HG02970 (cell line): ENCODE data around the gene CHTF8.

ENCODE experiments used
- ATAC-seq: cut with Tn5 transposase; IDR thresholded peaks from one replicate; pipeline ENCODE4 v1.9.1; 2021; ENCODE audit warnings: mild to moderate bottlenecking, moderate library complexity, moderate number of reproducible peaks; ENCODE audit not compliant: unreplicated experiment, low FRiP score

The CHTF8 gene

DNA sequence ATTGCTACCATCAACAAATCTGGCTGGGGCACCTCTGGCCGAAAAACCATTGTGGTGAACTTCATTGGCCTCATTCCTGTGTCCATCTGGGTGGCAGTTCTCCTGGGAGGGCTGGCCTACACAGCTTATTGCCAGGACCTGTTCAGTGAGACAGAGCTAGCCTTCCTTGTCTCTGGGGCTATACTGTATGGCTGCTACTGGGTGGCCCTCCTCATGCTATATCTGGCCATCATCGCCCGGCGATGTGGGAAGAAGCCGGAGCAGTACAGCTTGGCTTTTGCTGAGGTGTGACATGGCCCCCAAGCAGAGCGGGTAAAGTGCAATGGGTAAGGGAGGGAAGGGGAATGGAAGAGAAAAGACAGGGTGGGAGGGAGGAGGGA is 17.4 kb downstream of the CHTF8 start:
- ATAC-seq: no peak

DNA sequence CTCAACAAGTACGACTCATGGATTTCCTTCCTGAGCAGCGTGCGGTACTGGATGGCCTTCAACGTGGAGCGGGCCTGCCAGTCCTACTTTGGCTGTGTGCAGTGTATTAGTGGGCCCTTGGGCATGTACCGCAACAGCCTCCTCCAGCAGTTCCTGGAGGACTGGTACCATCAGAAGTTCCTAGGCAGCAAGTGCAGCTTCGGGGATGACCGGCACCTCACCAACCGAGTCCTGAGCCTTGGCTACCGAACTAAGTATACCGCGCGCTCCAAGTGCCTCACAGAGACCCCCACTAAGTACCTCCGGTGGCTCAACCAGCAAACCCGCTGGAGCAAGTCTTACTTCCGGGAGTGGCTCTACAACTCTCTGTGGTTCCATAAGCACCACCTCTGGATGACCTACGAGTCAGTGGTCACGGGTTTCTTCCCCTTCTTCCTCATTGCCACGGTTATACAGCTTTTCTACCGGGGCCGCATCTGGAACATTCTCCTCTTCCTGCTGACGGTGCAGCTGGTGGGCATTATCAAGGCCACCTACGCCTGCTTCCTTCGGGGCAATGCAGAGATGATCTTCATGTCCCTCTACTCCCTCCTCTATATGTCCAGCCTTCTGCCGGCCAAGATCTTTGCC is 17.9 kb downstream of the CHTF8 start:
- no peak for ATAC-seq

DNA sequence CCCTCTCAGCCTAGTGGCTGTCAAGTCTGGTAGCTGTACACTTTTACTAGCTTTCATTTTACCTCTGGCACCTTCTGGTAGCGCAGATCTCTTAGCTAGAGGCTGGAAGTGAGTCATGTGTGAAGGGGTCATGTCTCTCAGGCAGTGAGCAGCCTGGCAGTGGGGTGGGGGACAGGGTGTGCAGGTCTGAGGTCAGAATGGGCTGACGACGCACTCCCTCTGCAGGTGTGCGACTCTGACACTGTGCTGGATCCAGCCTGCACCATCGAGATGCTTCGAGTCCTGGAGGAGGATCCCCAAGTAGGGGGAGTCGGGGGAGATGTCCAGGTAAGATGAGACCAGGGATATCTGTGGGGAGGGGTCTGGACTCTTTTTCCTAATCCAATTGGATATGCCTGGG is 19.2 kb downstream of the CHTF8 start:
- no peak for ATAC-seq

DNA sequence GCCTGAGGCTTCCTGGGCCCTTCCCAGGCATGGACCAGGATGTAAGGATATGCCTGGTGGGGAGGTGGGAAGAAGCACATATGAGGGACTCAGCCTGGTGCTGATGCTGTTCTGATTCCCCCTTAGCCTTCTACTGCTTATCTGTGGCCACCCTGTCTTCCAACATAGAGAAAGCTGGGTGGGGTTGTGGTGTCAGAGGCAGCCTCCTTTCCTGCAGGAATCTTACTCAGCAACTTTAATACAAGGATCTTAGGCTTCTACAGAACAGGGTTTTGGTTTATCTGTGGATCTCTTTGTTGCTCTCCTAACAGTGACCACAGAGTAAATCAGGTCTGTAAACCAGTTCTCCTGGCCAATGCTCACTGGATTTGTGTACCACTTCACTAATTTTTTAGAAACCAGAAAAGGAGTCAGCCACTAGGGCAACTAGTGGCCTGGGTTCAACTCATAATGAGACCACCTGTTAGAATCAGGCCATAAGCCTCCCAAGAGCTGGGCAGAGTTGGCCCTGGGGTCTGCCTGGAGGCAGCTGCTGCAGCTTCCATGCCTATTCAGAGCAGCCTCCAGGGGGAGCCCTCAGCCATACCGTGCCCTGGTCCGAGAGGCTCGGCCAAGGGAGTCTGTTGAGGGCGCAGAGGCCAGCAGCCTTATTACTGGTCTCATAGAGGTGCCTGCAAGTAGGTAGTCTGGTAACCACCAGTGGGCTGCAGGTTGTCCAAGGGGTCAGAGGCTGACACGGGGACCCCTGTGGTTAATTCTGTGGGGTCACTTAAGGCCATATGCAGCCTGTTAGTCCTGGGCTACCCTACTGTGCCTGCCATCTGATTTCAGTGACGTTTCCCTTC is 19.9 kb downstream of the CHTF8 start:
- no peak for ATAC-seq

DNA sequence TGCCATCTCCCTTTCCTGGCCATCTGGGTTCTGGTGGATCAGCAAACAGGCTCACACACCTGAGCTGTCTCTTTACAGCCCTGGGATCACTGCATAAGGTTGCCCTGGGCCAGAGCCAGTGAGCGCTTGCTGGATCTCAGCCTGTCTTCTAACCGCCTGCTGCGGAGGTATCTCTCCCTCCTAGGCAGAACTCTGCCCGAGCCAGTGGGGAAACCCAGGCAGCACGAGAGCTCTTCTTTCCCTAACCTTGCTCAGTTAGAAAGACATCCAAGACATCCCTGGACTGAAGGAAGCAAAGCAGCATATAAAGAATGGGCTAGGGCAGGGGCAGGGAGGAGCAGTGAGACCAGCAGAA is 20.5 kb downstream of the CHTF8 start:
- ATAC-seq: no peak

DNA sequence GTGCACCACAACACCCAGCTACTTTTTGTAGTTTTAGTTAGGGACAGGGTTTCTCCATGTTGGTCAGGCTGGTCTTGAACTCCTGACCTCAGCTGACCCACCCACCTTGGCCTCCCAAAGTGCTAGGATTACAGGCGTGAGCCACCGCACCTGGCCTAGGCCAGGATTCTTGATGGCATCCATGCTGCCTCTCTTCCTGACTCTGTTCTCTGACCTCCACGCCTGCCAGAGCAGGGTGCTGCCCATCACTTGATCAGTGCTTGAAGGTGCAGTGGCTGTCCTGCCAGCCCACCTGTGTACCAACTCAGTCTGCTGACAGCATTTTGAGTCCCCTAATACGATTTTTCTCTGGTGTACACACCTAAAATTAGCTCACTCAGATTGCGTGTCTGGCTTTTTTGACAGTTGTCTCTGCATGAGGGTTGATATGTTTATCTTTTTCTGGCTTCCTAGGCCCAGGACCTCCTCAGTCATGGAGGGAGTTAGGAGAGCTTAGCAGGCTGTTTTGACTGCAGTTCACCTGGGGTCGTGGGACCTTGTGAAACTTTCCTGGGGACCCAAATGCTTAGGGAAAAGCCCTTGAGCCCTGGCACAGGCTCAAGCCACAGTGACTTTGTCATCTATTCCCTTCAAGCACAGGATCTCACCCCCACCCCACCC is 21.0 kb downstream of the CHTF8 start:
- no peak for ATAC-seq

DNA sequence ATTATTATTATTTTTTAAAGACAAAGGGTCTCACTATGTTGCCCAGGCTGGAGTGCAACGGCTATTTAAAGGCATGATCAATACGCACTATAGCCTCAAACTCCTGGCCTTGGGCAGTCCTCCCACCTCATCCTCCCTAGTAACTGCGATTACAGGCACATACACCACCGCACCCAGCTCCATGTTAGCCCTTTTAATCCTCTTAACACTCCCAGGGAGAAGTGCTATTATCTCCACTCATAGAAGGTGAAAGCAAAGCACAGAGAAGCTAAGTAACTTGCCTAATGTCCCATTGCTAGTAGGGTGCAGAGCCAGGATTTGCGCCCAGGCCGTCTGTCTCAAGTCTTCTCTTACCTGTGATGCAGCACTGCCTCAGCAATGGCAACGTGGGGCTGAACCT is 22.0 kb downstream of the CHTF8 start:
- ATAC-seq: no peak

DNA sequence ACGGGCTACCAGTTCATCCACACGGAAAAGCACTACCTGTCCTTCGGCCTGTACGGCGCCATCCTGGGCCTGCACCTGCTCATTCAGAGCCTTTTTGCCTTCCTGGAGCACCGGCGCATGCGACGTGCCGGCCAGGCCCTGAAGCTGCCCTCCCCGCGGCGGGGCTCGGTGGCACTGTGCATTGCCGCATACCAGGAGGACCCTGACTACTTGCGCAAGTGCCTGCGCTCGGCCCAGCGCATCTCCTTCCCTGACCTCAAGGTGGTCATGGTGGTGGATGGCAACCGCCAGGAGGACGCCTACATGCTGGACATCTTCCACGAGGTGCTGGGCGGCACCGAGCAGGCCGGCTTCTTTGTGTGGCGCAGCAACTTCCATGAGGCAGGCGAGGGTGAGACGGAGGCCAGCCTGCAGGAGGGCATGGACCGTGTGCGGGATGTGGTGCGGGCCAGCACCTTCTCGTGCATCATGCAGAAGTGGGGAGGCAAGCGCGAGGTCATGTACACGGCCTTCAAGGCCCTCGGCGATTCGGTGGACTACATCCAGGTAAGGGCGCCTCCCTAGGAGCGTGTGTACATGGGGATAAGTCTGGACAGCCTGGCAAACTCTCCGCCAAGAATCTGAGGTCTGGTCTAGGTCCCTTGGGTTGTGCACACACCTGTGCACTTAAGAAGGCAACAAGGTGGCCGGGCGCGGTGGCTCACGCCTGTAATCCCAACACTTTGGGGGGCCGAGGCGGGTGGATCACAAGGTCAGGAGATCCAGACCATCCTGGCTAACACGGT is 22.7 kb downstream of the CHTF8 start:
- no peak for ATAC-seq

DNA sequence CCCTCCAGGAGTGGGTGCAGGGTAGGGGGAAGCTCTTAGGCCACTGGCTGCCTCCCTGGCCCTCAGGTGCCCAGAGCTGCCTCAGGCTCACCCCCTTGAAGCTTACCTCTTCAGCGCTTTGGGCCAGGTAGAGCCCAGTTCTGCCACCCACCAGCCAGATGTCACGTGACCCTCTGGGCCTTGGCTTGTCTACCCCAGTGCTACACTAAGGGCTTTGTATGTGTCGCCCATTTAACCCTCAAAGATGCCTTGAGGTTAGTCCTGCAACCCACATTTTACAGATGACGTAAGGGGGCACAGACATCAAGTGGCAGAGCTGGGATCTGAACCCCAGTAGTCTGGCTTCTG is 23.5 kb downstream of the CHTF8 start:
- ATAC-seq: no peak

DNA sequence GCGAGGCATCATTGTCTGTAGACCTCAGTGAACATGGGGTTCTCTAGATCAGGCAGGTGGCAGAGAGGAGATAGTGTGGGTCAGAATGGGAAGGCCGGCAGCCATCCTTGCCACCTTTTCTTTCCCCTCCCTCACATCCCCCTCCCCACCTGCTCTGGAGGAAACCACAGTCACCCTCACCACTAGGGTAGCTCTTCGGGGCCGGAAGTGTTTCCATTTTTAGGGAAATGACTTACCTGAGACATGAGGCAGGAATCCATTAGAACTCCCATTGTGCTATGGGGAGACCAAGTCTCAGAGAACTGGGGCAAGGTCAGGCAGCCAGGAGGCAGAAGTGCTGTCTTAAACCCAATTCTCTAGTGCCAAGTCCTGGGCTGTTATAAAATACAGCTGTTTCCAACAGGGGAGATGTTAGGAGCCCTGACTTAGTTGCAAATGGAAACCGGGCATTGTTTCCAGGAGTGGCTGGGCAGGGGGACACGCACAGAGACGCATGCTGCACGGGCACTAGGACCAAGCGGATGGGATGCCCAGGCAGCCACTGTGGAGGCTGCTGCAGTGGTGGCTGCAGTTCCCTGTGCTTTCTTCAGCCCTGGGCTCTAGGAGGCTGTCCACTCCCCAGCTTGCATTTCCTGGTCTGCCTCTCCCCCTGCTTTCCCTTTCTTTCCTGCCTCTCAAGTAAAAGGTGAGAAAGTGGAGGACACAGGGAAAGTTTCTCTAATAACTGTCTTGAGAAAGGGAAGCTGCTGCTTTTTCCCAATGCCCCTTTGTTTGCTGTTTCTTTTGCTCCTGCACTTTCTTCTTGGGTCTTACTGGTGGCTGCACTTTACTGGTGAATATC is 24.1 kb downstream of the CHTF8 start:
- ATAC-seq: no peak

DNA sequence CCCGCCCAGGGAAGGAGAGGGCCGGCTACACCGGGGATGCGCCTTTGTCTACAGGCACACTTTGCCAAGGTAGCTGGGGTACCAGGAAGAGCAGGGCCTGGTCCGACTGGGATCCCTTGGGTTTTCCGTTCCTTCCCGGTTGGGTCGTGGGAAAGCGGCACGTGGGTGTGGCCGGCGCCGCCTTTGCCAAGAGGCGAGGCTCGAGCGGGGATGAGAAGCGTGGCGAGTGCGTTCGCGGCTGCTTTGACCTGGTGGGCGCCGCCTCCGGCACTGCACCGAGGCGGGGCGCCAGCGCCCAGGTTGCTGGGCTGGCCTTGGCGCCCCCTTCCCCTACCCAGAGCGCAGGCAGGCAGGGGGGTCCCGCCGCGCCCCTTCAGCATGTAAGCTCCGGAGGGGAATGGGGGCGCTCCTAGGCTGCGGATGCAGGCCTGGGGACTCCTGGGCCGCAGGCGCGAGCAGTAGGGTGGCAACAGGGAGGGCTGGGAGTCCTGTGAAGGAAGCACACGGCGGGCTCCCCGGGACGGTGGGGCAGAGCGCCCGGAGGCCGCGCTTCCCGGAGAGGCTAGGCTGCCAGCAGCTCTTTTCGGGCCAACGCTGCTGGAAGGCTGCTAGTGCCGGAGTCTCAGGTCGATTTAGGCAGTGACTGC is 24.9 kb downstream of the CHTF8 start:
- ATAC-seq: no peak

DNA sequence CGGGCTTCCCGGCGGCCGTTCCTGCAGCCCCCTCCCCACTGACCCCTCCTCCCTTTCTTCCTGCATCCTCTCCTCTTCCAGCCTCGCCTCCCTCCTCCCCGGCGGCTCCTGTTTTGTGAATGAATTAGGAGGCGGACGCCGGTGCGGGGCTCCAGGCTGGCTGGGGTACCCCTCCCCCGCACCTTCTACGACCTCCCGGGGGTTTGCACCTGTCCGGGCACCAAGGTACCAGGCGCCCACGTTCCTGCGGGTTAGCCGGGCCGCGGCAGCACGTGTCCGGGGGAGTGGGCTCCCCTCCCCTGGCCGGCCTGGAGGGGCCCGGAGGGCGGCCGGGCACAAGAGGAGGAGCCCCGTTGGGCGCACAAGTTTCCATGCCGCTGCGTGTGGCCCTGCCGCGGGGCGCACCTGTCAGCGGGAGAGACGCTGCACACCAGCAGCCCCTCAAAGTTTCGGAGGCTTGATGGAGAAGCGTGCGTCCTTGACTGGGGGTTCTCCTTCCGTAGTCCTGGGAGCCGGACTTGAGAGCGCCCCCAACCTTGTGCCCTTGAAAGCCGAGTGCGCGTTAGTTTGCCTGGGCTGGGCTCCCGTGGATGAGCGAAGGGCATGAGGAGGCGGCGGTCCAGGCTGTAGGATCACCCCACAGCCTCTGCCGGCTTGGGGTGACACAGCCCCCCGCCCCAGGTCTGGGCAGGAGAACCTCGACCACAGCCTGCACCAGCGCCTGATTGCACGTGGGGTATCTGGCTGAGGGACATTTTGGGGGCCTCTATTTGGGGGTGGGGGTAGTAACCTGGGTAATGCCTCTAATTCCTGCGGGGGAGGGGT is 25.7 kb downstream of the CHTF8 start:
- no peak for ATAC-seq

DNA sequence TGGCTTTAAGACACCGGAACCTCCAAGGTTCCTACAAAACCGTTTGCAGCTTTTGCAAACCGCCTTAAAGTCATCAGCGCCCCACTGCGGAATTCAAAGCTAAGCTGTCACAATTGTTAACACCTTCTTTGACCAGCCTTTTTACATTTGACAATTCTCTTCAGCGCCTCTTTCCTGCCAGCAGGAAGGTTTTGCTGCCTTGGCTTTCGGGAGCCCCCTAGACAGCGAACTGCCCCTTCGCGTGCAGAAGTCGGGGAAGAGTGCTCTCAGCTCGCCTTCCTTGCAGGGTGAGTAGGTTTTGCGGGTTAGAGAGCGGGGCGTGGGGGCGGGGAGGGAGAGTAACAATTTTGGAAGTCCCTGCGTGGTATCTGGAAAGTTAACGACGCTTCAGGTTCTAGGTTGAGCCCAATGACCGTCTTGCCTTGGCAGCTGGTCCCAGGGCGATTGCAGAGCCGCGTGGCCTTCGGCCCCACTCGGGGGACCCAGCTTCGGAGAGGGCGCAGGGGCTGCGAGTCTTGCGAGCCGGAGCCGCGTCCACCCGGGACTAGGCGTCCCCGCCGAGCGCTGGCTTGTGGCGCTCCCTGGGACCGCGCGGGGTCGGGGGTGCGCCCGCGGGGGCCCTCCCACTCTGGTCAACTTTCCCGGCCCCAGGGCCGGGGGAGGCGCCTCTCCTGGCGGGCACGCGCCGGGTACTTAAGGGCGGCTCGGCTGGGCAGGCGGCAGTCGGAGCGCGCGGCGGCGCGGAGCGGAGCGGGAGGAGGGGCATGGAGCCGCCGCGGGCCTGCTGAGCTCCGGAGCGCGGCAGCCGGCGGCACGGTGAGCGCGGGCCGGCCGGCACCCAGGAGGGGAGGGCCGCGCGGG is 26.7 kb downstream of the CHTF8 start, which contains the start of gene HAS3:
TSS of gene HAS3 (plus strand) at position 153 of the 861 bp plus-strand sequence. CDS start 3,743 bp downstream, outside the sequence.
- no peak for ATAC-seq

DNA sequence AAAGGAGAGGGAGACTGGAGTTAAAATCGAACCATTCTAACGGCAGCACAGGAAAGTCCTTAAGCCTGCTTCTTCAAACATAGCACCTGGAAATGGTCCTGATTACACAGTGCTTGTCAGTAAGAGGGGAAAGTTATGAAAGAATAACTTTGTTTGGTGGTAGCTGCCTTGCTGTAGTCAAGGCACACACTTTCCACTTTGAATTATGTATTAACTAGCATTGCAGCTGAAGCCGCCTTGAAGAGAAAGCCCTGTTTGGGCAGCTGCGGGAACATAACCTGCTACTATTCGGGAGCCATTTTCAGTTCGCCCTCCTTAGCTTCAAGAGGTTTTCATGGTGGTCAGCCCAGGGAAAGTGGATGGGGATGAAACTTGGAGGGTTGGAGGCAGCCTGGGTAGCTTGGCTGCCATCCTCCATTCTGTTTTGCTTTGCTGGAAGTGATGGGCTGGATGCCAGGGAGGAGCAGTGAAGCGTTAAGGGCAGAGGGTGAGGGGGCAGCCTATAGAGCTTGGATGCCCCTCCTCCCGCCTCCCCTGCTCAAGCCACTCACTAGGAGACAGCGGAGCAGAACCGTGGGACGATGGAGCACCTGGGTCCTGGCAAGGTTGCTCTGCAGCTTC is 32.2 kb downstream of the CHTF8 start:
- no peak for ATAC-seq

DNA sequence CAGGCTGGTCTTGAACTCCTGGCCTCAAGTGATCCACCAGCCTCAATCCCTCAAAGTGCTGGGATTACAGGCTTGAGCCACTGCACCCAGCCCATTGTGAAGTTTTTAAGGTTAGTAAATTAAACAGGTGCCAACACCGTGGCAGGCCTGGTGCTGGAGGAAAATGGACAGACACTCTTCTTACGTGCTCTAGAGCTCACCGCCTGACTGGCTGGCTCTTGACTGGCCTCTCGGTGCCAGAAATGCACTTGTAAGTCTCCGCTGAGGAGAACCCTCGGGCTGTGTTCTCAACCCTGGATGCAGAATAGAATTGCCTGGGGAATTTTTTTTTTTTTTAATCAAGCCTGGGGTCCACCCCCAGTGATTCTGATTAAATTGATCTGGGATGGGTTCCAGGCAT is 37.2 kb downstream of the CHTF8 start:
- ATAC-seq: no peak

DNA sequence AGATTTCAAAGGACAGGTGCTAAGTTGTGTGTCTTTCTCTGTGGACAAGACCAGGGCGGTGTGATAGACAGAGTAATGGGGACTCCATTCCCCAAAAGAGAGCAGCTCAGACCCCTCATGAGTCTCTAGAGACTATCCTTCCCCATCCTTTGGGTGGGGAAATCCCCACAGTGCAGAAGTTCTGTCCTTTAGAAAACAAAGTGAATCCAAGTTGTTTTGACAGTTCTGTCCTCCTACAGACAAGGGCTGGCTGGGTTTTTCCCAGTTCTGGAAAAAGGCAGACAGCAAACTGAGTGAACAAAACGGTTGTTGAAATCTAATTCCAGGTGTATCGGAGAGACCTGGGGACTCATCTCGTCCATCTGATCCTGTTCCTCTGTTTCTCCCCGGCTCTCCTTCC is 37.9 kb downstream of the CHTF8 start:
- ATAC-seq: no peak

DNA sequence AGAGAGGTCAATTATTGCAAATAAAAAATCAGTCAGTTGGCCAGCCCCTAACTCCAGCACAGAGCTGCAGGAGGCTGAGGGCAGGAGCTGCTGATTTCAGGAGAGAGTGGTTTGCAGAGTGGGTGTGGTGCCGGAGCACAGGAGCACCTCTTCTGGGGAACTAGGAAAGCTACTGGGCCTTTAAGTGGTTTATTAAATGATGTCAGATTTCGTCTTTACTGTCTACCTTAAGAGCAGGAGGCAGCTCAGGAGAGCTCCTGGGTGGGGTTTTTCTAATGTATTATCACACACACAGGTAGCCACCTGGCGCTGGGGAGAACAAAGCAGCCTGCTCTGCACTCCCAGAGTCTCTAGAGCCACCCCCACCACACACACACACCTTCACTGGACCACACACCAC is 38.4 kb downstream of the CHTF8 start:
- no peak for ATAC-seq
